ENCODE measurements around the gene FAM3C. TPM values are rescaled to one million over a fixed set of nuclear protein-coding genes. Genes with fewer than 3 reads are reported as not detected.

Gene FAM3C
- total and polyA plus RNA-seq, 2 of the 8 experiments (the other 6 are each of a cell fraction or from before 2014, with no cell fraction given) = 27.0 to 77.7 TPM

GRCh38 chr7:121401896-121402295, 5.8 kb upstream of the FAM3C start:
- no peaks in the 10 kb centered on the region for H3K79me1 ChIP-seq (ENCODE audit: low read depth, low read length)
- H3K18ac ChIP-seq (ENCODE audit: extremely low read depth, low read length) = no peak overlapping the region
- no peaks in the 10 kb centered on the region for H3K9me3 ChIP-seq (ENCODE audit: insufficient read depth in 2 of 2, low read depth in 1 of 2, low read length in 1 of 2)
- H3K4ac ChIP-seq (replicated peaks; ENCODE audit: insufficient read length, low read depth, low read length) = no peak overlapping the region
- H2BK120ac ChIP-seq (replicated peaks; ENCODE audit: low read depth, low read length) = no peak overlapping the region
- no peak overlapping the region for H4K8ac ChIP-seq (ENCODE audit: extremely low read depth, insufficient read depth, low read length)
- FAIRE-seq = no peak
- ChIA-PET CTCF (ENCODE audit: partially characterized antibody) (interaction anchor here (0.7 kb wide), 1 partner anchor 76 kb away, joined by 3 read pairs; no protein-coding TSS in a partner anchor), POLR2A (ENCODE audit: partially characterized antibody) (no interaction called here)
- no peak for DNase-seq (ENCODE audit: low read depth in 1 of 2, low spot score in 2 of 2)
- H3K9ac ChIP-seq (replicated peaks in 1 of 4; ENCODE audit: extremely low read depth in 1 of 4, low read depth in 3 of 4, low read length in 3 of 4) = no peak overlapping the region
- H2BK5ac ChIP-seq (ENCODE audit: low read depth, low read length) = no peak overlapping the region
- H3K14ac ChIP-seq (ENCODE audit: insufficient read length) = no peak overlapping the region
- no peak overlapping the region for H2AFZ ChIP-seq (ENCODE audit: low read length)
- no peaks in the 10 kb centered on the region for H3K4me1 ChIP-seq (replicated peaks in 1 of 4; ENCODE audit: control insufficient read depth in 3 of 4, insufficient read depth in 4 of 4, low read length in 3 of 4)
- no peak overlapping the region for H3K27ac ChIP-seq (ENCODE audit: low read depth, low read length)
- no peak overlapping the region for H3K4me2 ChIP-seq (ENCODE audit: insufficient read depth in 1 of 2, low read depth in 2 of 2, low read length in 2 of 2)
- no peak overlapping the region for H3K56ac ChIP-seq (replicated peaks; ENCODE audit: insufficient read length, low read depth, low read length)
- no peaks in the 10 kb centered on the region for H3K36me3 ChIP-seq (ENCODE audit: control insufficient read depth in 2 of 4, insufficient read depth in 4 of 4, low read length in 3 of 4)
- no peak overlapping the region for H3K23ac ChIP-seq (ENCODE audit: insufficient read length)
- 93% methylated on average over 3 of the region's 3 CpGs; no CpG with 5 or more reads in 1 of the 2 experiments for WGBS, 2 experiments (ENCODE audit: extremely low coverage in 1 of 2, insufficient coverage in 1 of 2, insufficient read length in 1 of 2, insufficient replicate concordance in 2 of 2, low coverage in 1 of 2, low lambda C conversion rate in 2 of 2, missing lambda C conversion rate in 1 of 2)
- H2BK20ac ChIP-seq (ENCODE audit: low read length) = no peak overlapping the region
- H3K23me2 ChIP-seq (ENCODE audit: low read depth, low read length) = no peaks in the 10 kb centered on the region
- no peak overlapping the region for H4K91ac ChIP-seq (replicated peaks; ENCODE audit: insufficient read length, low read length)
- no peak overlapping the region for H4K5ac ChIP-seq (ENCODE audit: insufficient read length, low read depth, low read length)
- H4K20me1 ChIP-seq (replicated peaks in 1 of 2; ENCODE audit: control insufficient read depth in 1 of 2, insufficient read depth in 2 of 2, low read length in 2 of 2) = no peaks in the 10 kb centered on the region
- no peaks in the 10 kb centered on the region for H3K27me3 ChIP-seq (replicated peaks in 1 of 4; ENCODE audit: control insufficient read depth in 3 of 4, extremely low read depth in 1 of 4, insufficient read depth in 3 of 4, low read length in 3 of 4)
- no peak overlapping the region for H2BK15ac ChIP-seq (ENCODE audit: low read length)
- H2AK5ac ChIP-seq (ENCODE audit: low read depth, low read length) = no peak overlapping the region
- no peak overlapping the region for H2BK12ac ChIP-seq (ENCODE audit: low read depth, low read length)
- no peak overlapping the region for H3K4me3 ChIP-seq (ENCODE audit: extremely low read depth in 1 of 4, insufficient read depth in 2 of 4, low read depth in 3 of 4, low read length in 4 of 4)
- no peaks in the 10 kb centered on the region for H3K79me2 ChIP-seq (ENCODE audit: control insufficient read depth in 1 of 2, insufficient read depth in 2 of 2, low read length in 2 of 2)
- no peak for TF ChIP-seq BCL11A (IDR thresholded peaks at IDR 0.05; ENCODE audit: low read depth in 2 of 2, low read length in 2 of 2)
